ENCODE measurements around the gene ZNF236. TPM values are rescaled to one million over a fixed set of nuclear protein-coding genes. Genes with fewer than 3 reads are reported as not detected.
"Not testable (repeated sequence)": the region's sequence is repeated elsewhere in the genome, so short reads cannot be mapped to it uniquely, and the experiment has no call there.

Gene ZNF236
- total RNA-seq, 6 experiments from 2014 or later: 6.3 to 10.4 (median 8.1) TPM

DNA sequence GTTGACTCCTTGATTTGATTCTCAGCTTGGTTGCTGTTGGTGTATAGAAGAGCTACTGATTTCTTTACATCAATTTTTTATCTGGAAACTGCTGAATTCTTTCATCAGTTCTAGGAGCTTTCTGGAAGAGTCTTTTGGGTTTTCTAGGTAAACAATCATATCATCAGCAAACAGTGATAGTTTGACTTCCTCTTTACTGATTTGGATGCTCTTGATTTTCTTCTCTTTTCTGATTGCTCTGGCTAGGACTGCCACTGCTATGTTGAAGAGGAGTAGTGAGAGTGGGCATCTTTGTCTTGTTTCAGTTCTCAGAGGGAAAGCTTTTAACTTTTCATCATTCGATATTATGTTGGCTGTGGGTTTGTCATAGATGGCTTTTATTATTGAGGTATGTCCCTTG, 140.5 kb downstream of the ZNF236 start:
- TF ChIP-seq, protein P1, sequence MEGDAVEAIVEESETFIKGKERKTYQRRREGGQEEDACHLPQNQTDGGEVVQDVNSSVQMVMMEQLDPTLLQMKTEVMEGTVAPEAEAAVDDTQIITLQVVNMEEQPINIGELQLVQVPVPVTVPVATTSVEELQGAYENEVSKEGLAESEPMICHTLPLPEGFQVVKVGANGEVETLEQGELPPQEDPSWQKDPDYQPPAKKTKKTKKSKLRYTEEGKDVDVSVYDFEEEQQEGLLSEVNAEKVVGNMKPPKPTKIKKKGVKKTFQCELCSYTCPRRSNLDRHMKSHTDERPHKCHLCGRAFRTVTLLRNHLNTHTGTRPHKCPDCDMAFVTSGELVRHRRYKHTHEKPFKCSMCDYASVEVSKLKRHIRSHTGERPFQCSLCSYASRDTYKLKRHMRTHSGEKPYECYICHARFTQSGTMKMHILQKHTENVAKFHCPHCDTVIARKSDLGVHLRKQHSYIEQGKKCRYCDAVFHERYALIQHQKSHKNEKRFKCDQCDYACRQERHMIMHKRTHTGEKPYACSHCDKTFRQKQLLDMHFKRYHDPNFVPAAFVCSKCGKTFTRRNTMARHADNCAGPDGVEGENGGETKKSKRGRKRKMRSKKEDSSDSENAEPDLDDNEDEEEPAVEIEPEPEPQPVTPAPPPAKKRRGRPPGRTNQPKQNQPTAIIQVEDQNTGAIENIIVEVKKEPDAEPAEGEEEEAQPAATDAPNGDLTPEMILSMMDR (IDR thresholded peaks at IDR 0.05): no peak
- Mint-ChIP-seq H3K4me3 (no peak overlapping the region), H3K27ac (no peak overlapping the region), H3K4me1 (ENCODE audit: low read depth) (no peaks in the 10 kb centered on the region), H3K9me3 (no peaks in the 10 kb centered on the region), H3K36me3 (ENCODE audit: low read depth) (peaks cover 41% of the 10 kb centered on the region), H3K27me3 (ENCODE audit: insufficient read depth) (no peaks in the 10 kb centered on the region)
- DNase-seq: no peak

DNA sequence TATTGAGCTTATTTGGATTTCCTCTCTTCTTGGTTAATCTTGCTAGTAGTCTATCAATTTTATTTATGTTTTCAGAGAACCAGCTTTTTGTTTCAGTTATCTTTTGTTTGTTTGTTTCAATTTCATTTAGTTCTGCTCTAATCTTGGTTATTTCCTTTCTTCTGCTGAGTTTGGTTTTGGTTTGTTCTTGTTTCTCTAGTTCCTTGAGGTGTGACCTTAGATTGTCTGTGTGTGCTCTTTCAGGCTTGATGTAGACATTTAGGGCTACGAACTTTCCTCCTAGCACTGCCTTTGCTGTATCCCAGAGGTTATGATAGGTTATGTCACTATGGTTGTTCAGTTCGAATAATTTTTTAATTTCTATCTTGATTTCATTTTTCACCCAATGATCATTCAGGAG, 141.6 kb downstream of the ZNF236 start:
- Mint-ChIP-seq H3K27ac (no peak overlapping the region), H3K36me3 (ENCODE audit: low read depth) (peaks cover 41% of the 10 kb centered on the region)
- TF ChIP-seq, protein P1 (IDR thresholded peaks at IDR 0.05): no peak

DNA sequence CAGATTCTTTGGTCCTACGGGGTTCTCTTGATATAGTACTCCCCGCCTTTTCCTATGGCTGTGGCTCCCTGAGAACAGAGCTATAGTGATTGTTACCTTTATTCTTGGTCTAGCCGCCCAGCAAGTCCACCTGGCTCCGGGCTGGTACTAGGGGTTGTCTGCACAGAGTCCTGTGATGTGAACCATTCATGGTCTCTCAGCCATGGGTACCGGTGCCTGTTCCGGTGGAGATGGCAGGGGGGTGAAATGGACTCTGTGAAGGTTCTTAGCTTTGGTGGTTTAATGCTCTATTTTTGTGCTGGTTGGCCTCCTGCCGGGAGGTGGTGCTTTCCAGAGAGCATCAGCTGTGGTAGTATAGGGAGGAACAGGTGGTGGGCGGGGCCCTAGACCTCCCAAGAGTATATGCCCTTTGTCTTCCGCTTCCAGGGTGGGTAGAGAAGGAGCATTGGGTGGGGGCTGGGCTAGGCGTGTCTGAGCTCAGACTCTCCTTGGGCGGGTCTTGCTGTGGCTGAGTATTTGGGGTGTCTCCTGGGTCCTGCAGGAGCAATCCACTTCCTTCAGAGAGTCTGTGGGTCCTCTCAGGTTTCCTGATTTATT, 143.3 kb downstream of the ZNF236 start:
- H3K4me3 Mint-ChIP-seq; H3K27ac Mint-ChIP-seq; DNase-seq; H3K27me3 Mint-ChIP-seq (ENCODE audit: insufficient read depth); H3K4me1 Mint-ChIP-seq (ENCODE audit: low read depth); H3K9me3 Mint-ChIP-seq: not testable (repeated sequence)
- H3K36me3 Mint-ChIP-seq (ENCODE audit: low read depth): peaks cover 28% of the 10 kb centered on the region

More for the DNA sequence above, 141.6 kb downstream of the ZNF236 start:
- no peak for DNase-seq
- Mint-ChIP-seq H3K4me1 (ENCODE audit: low read depth) (no peaks in the 10 kb centered on the region), H3K4me3 (no peak overlapping the region), H3K27me3 (ENCODE audit: insufficient read depth) (no peaks in the 10 kb centered on the region), H3K9me3 (no peaks in the 10 kb centered on the region)

DNA sequence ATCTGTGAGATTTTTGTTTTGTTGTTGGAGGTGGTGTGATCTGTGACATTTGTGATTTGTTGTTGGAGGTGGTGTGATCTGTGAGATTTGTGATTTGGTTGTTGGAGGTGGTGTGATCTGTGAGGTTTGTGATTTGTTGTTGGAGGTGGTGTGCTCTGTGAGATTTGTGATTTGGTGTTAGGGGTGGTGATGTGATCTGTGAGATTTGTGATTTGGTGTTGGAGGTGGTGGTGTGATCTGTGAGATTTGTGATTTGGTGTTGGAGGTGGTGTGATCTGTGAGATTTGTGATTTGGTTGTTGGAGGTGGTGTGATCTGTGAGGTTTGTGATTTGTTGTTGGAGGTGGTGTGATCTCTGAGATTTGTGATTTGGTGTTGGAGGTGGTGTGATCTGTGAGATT, 144.9 kb downstream of the ZNF236 start:
- peaks cover 16% of the 10 kb centered on the region for H3K36me3 Mint-ChIP-seq (ENCODE audit: low read depth)
- not testable (repeated sequence) for H3K27ac Mint-ChIP-seq; DNase-seq; H3K4me1 Mint-ChIP-seq (ENCODE audit: low read depth); H3K4me3 Mint-ChIP-seq; H3K9me3 Mint-ChIP-seq; H3K27me3 Mint-ChIP-seq (ENCODE audit: insufficient read depth)

DNA sequence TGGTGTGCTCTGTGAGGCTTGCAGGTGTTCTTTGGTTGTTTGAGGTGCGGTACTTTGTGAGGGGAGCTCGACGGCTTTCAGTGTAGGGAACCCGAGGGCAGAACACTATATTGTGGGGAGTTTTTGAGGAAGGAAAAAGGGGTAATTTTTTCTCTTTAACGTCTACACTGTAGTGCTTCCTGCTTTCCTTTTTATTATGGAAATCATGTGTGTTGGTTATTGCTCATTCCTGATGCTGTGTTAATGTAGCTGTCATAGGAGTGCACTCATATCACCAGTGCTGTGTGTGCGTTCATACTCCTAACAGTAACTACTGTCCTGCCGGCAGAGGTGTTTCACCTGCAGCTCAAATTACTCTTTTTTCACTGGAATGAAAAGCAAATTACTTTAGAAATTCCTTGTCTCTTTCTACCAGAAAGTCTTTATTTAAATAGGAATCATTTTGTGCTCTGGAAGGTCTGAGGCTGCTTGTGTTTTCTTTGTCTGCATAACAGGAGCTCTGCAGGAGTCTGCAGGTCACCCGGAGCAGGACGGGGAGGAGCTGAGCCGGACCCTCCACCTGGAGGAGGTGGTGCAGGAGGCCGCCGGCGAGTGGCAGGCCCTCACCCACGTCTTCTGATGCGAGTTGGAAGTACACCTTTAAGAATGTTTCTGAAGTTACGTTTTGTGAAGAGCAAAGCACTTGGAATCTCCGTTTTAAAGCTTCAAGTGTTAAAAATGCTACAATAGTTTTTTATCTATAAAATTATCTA, 145.5 kb downstream of the ZNF236 start:
- Mint-ChIP-seq H3K9me3 (no peaks in the 10 kb centered on the region), H3K27ac (no peak overlapping the region), H3K36me3 (ENCODE audit: low read depth) (peaks cover 13% of the 10 kb centered on the region), H3K4me3 (no peak overlapping the region), H3K27me3 (ENCODE audit: insufficient read depth) (no peaks in the 10 kb centered on the region), H3K4me1 (ENCODE audit: low read depth) (0 out of 2 replicates have a peak, but pooled peaks cover 6% of the 10 kb centered on the region)
- TF ChIP-seq, protein P1 (IDR thresholded peaks at IDR 0.05): no peak
- no peak for DNase-seq

DNA sequence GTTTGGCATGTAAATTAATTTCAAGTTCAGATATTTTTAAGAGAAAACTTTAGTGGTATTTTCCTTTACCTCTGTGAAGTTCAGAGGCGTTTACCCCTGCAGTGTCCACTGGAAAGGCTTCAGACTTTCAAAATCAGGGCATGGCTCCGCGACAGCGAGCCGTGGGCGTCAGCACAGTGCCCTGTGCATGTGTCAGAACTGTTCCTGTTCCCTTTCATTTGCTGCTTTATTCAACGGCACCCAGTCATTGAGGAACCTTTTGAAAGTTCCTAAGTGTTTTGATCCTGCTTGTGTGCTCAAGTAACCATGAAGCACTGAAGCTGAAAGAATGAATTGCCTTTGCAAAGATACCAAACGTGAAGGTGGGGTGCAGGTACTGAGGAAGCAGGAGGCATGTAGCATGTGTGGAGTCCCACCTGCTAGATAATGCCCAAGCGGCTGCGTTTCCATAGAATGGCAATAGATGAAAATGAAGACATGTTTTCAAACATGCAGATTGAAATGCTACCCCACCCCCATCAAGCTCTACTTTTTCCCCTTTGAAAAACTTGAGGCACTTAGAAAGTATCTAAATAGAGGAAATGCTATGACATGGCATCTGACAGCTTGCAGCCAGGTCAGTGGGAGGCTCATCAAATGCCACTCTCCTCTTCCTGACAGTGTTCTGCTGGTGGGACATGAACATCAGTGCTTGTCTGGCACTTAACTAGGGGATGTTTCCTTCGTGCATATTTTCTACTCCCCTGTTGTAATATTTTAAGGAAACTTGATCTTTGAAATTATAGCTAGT, 148.6 kb downstream of the ZNF236 start:
- Mint-ChIP-seq H3K36me3 (ENCODE audit: low read depth) (0 out of 2 replicates have a peak, but pooled peaks cover 5% of the 10 kb centered on the region), H3K9me3 (no peaks in the 10 kb centered on the region), H3K27me3 (ENCODE audit: insufficient read depth) (no peaks in the 10 kb centered on the region), H3K4me1 (ENCODE audit: low read depth) (0 out of 2 replicates have a peak, but pooled peaks cover 6% of the 10 kb centered on the region), H3K27ac (no peak overlapping the region), H3K4me3 (no peak overlapping the region)
- no peak for DNase-seq
- TF ChIP-seq, protein P1 (IDR thresholded peaks at IDR 0.05): no peak
